GM19372 (cell line): ENCODE measurements around the gene GAREM2.
"Not testable (repeated sequence)": the region's sequence is repeated elsewhere in the genome, so short reads cannot be mapped to it uniquely, and the experiment has no call there.

ENCODE experiments used
- ATAC-seq: cut with Tn5 transposase; IDR thresholded peaks from one replicate; pipeline ENCODE4 v1.9.1; 2021; ENCODE audit warnings: mild to moderate bottlenecking, low read depth, moderate library complexity; ENCODE audit not compliant: unreplicated experiment

The GAREM2 gene

DNA sequence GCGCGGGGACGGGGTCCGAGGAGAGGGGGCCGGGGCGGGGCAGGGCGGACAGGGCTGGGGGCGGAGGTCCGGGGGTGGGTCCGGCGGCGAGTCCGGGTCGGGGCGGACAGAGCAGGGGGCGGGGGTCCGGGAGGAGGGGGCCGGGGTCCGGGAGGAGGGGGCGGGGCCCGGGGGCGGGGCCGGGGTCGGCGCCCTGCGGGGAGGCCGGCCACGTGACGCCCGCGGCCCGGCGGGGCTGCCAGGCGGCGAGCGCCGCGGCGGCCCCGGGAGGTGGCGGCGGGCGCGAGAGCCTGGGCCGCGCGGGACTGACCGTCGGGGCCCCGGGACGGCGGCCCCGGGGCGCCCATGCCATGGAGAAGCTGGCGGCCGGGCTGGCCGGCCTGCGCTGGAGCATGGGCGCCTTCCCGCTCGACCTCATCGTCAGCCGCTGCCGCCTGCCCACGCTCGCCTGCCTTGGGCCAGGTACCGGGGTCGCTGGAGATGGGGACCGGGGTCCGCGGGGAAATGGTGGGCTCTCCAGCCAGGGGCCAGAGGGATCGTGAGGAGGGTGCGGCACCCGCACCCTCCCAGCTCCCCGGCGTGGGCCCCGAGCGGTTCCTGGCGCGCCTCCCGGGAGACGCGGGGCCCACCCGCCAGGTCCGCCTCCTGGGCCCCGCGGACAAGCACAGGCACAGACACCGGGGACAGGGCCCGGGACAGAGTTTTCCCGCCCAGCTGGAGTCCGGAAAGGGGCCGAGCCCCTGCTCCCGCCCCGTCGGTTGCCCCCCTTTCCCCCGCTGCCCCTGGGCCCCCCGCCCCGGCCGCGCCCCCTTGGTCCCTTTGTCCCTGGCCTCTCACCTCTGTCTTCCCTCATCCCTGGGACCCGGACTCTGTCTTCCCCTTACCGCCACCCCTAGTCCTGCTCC lies at the start of gene GAREM2:
Gene GAREM2 (plus strand): TSS at position 218 of the 905 bp plus-strand sequence. CDS start 133 bp downstream, at position 351.
- no peak for ATAC-seq

DNA sequence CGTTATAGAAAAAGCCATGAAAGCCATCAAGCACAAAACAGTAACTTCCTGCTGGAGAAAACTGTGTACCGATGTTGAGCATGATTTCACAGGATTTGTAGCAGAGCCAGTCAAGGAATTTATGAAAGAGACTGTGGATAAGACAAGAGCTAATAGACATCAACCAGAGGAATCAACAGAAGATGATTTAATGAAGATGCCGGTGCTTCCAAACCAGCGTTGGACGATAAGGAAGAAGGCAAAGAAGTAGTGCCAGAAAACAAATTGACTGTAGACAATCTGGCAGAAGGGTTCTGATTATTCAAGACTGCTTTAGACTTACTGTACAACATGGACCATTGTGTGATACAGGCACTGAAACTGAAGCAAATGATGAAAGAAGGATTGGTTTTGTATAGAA lies 49.5 kb upstream of the GAREM2 start:
- no peak for ATAC-seq

DNA sequence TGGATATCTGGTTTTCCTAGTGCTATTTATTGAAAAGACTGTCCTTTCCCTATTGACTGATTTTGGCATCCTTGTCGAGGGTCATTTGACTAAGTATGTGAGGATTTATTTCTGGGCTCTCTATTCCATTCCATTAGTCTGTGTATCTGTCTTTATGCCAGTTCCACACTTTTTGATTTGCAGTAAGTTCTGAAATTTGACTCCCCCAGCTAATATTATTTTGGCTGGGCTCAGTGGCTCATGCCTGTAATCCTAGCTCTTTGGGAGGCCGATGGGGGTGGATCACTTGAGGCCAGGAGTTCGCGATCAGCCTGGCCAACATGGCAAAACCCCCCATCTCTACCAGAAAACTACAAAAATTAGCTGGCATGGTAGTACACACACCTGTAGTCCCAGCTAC lies 46.8 kb upstream of the GAREM2 start:
- no peak for ATAC-seq

DNA sequence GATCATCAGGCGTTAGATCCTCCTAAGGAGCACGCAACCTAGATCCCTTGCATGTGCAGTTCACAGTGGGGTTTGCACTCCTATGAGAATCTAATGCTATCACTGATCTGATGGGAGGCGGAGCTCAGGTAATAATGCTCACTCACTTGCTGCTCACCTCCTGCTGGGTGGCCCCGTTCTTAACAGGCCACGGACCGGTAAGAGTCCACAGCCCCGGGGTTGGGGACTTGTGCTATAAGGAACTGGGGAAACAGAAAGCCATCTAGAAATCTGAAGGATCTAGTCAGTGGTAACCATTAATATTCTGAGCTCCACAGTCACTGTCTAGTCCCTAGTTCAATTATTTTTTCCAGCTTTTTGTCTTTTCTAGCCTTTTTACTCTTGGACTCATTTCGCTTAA lies 44.7 kb upstream of the GAREM2 start:
- no peak for ATAC-seq

DNA sequence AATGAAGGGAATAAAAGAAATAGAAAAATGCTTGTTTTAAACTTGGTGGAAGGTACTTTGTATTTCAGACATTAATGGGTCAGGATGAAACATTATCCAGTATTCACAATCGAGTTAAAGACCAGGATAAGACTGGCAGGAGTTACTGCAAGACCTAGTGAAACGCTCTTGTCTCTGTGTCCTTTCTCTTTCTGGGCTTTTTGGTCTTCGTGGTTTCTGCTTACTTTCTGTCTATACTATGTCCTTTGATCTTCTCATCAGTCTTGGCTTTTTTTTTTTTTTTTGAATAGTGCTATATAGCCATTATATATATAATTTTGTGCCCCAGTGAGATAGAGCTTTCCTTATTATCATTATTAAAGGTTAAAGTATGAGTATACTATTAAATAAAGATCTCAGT lies 42.1 kb upstream of the GAREM2 start:
- ATAC-seq: no peak

DNA sequence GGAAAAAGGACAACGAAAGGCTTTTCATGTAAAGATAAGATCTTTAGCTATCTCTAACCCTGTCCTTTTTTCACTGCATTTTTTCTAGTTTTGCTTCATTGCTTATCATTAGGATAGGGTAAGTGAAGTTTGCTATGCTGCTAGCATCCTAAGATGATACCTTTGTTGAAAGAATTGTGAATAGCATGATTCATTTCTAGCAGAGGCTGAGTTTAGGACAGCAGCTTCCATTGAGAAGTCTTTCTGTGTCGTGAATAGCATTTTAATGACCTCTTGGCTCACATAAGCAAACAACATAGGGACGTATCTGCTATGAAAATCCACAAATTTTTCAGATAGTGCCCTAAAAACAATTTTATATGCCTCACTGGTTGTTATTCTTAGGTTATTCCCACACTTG lies 36.4 kb upstream of the GAREM2 start:
- ATAC-seq: no peak

DNA sequence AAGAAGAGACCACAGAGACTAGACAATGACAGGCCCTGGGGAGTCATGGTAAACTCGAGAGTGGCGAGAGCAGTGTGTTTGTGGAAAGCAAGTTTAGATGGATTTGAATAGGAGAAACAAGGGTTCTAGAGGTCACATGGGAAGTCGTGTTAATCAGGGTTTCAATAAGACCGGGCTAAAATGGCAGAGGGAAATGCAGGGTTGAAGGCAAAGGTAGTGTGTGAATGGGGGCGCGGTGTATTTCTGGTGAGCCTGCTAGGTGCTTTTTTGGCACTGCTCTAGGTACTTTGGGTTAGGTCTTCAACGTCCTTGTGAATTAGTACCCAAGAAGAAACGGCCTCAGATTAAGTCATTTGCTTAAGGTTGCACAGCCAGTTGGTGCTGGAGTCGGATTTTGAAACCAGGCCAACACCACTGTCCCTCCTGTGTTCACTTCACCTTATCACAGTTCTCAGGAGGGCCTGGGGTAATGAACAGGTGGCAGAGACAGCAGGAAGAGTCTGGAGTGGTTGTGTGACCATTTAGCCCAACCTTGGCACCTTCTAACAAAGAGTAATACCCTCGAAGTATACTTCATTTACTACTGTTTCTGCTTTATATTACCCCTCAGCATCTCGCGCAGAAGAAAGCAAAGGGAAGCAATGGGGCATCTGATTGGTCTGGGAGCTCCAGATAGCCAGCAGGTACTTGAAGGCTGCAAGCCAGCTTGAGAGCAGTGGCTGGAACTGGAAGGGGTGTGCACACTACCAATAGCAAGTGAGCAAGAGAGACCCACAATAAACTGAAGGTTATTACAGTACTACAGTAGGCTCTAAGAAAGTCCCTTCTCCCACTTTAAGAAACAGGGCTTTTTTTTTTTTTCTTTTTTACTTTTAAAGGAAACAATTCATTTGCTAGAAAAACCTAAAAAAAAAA lies 33.4 kb upstream of the GAREM2 start:
- ATAC-seq: no peak

DNA sequence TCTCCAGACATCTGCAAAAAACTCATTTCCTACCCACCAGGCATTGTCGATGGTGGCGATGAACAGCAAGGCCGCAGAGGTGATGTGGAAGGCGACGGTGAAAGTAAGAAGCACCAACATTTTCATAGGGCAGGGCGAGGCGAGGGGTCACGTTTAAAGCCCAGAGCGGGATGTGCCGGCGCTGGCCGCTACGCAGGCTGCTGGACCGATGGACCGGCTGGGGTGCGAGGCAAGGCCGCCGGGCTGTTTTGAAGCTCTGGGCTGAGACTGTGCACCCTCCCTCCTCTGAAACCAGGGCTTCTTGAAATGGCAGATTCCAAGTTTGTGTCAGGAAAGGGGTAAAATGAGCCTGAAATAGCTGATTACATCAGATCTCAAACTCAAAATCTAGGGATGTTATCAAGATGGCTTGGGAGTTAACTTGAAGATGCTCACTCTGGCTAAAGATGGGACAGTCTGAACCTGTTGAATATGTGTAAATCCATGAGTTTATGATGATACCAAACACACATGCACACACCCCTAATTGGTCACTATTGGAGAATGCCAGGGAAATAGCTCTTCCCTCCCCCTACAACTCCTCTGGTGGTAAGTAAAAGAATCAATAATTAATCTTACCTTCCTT lies 31.6 kb upstream of the GAREM2 start:
- no peak for ATAC-seq

DNA sequence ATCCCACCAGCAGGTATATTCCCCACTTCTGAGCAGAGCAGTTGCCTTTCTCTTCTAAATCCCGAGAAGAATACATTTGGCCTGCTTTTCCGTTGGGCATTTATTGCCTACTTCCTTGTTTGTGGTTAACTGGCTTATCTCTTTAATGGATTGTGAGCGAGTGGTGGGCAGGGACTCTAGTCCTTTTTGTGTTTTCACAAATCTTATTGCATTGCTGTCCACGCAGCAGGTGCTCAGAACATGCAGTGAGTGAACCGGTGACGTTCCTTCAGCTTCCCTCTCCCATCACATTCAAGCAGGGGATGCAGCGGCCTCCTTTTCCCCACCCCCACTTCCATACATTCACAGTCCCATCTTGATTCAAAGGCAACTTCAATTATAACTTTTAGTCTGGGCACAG lies 28.9 kb upstream of the GAREM2 start:
- no peak for ATAC-seq

DNA sequence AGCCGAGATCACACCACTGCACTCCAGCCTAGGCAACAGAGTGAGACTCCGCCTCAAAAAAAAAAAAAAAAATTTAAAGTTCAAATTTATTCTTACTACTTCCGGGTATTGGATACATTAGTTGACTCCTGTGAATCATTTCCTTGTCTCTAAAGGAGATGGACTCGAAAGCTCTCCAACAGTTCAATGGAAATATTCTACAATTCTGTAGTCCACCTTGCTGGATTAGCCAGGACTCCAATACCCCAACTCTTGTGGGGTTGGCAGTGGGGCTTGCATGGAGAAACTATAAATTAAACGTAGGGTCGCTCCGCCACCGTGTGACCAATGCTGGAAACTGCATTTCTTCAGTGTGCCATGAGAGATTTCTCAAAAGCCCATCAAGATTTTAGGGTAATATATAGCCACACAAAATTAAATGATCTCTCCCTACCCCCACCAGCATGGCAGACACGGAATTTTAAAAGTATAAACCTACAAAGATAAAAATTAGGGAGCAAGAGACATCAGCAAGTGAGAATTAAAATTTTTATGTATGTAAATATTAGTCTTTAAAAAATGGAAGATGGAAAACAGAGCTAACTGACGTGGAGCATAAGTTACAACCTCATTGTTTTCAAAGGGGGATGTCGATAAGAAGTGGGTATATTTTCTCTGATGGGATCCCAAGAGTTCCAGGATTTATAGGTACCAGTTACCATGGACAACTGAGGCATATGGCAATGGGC lies 27.8 kb upstream of the GAREM2 start:
- no peak for ATAC-seq

DNA sequence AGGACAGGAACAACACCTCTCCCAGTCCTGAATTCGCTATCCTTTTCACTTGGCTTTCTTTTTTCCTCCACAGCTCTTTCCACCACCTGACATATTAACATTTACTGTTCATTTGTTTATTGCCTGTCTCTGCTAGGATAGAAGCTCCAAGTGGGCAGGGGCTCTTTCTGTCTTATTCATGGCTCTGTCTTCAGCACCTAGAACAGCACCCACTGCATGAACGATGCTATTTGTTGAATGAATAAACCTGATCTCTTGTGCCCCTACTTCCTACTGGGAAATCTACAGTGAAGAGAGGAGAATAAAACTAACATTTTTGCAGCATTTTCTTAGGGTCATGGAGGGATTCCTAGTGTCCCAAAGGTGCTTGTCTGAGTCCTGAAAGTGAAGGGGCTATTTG lies 24.4 kb upstream of the GAREM2 start:
- ATAC-seq: no peak

DNA sequence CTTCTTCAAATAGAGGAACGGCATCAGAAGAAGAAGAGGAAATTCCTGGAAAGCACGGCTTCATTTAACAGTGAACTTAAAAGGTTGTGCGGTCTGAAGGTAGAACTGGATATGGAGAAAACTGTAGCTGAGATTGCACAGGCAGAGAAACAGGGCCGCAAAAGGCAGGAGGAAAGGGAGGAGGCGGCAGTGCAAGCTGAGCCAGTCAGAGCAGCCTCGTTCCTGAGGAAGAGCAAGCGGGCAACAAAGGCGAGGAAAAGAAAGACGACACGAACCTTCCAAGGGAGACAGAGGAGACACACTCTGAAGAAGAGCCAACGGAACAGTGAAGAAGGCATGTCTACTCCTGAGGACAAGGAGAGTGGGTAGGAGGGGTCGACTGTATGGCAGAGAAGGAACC lies 22.6 kb upstream of the GAREM2 start:
- ATAC-seq: no peak

DNA sequence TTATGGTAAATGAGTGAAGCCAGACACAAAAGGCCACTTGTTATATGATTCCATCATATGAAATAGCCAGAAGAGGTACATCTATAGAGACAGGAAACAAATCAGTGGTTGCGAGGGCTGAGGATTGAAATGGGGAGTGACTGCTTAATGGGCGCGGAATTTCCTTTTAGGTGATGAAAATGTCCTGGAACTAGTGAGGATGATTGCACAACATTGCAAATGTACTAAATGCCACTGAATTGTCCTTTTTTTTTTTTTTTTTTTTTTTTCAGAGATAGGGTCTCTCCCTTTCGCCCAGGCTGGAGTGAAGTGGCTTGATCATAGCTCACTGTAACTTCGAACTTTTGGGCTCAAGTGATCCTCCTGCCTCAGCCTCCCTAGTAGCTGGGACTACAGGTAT lies 15.3 kb upstream of the GAREM2 start:
- ATAC-seq: no peak

DNA sequence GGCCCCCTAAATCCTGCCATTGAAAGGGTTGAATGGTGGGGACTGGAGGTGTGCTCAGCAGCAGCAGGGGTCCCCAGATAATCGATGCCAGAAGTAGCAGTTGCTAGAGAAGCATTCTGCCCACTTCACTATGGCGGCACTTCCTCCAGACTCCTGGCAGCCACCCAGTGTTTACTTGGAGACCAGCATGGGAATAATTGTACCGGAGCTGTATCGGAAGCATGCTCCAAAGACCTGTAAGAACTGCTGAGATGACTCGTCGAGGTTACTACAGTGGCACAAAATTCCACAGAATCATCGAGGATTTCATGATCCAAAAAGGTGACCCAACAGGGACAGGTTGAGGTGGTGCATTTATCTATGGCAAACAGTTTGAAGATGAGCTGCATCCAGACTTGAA lies 11.0 kb upstream of the GAREM2 start:
- no peak for ATAC-seq

DNA sequence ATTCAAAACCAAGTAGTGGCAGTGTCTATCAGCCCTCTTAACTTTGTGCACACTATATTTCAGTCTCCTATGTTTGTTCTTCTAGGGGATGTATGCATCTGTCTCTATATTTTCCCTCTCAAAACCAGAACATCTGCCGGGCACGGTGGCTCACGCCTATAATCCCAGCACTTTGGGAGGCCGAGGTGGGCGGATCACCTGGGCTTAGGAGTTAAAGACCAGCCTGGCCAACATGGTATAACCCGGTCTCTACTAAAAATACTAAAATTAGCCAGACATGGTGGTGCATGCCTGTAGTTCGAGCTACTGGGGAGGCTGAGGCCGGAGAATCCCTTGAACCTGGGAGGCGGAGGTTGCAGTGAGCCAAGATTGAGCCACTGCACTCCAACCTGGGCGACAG lies 9.9 kb upstream of the GAREM2 start:
- ATAC-seq: no peak

DNA sequence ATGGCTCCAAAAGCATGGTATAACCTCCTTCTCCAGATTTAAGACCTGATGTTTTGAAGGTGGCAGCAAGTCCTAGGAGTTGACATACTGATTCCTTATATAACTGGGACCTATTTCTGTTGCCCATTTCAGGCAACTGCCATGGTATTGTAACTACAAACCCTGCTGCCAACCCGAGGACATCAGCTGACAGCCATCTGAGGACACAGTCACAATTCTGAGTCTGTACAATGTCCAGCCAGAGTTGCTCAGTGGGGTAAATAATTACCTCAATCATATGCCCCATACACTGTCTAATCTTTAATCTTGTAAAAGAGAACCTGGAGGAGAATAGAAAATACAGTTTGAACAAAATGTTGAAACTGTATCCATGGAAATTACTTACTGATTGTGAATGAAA lies 8.7 kb upstream of the GAREM2 start:
- ATAC-seq: no peak

DNA sequence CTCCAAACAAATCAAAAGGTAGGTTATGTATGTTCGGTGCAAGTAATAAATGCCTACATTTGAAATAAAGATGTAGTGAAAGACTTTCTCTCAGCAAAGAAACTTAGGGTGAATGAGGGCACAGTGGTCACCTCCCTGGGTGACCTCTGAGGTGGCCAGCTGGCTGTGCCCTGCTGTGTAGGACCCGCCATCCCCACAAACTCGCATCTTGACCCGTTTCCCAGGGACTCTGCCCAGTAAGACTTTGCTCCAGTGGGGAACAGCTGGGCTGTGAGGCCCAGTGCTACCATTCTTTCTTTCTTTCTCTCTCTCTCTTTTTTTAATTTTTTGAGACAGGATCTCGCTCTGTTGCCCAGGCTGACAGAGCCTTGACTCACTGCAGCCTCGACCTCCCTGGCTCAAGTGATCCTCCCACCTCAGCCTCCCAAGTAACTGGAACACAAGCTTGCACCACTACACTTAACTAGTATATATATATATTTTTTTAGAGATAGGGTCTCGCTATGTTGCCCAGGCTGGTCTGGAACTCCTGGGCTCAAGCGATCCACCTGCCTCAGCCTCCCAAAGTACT lies 8.2 kb upstream of the GAREM2 start:
- no peak for ATAC-seq

DNA sequence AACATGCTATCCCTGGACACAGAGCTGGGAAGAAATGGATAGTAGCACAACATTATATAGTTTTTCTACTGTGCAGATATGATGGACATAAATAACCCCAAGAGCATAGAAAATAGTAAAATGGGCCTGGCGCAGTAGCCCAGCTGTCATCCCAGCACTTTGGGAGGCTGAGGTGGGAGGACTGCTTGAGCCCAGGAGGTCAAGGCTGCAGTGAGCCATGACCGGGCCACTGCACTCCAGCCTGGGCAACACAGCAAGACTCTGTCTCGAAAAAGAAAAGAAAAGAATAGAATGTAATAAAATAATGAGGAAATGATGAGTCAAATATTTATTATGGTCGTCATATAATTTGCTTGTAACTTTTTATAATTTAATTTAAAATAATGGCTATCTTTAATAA lies 7.5 kb upstream of the GAREM2 start:
- ATAC-seq: no peak

DNA sequence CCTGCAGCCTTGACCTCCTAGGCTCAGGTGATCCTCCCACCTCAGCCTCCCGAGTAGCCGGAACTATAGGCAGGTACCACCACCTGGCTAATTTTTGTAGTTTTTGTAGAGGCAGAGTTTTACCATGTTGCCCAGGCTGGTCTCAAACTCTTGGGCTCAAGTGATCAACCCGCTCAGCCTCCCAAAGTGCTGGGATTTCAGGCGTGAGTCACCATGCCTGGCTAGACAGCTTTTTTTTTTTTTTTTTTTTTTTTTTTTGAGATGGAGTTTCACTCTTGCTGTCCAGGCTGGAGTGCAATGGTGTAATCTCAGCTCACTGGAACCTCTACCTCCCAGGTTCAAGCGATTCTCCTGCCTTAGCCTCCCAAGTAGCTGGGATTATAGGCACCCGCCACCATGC lies 6.3 kb upstream of the GAREM2 start:
- ATAC-seq: not testable (repeated sequence)

DNA sequence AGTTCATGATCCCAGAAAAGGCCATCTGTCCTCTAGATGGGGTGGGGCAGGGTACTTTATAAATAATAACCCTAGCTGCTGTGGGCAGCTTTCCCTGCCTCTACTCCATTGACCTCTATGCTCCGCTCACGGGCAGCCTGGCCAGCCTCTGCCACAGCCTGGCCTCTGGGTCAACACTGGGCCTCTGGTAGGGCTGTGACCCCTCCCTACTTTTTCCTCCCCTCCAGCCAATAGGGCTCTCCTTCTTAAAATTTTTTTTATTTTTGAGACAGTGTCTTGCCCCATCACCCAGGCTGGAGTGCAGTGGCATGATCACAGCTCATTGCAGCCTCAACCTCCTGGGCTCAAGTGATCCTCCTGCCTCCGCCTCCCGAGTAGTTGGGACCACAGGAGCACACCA lies 4.1 kb upstream of the GAREM2 start:
- no peak for ATAC-seq
